ENCODE measurements around the gene TMEM128. TPM values are rescaled to one million over a fixed set of nuclear protein-coding genes. Genes with fewer than 3 reads are reported as not detected.
"Not testable (repeated sequence)": the region's sequence is repeated elsewhere in the genome, so short reads cannot be mapped to it uniquely, and the experiment has no call there.

The TMEM128 gene
- total and polyA plus RNA-seq, 4 donors = 35.4 to 50.2 (median 44.6) TPM

DNA sequence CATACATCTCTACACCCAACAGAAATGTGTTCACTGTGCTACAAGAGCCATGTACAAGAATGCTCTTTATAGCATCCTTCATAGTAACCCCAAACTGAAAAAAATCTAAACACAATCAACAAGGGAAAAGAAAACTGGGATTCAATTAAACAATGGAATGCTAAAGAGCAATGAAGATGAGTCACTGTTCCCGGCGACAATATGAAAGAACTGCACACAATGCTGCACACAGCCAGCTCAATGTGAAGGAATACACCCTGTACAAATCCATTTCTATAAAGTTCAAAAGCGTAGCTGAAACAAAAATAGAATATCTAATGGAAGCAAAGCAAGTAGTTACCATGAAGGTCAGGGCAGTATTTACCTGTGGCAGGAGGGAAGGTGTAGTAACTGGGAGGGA, 8.5 kb downstream of the TMEM128 start:
- peaks cover 33% of the 10 kb centered on the region for H3K36me3 ChIP-seq (ENCODE audit: control insufficient read depth, insufficient read depth, low read length)
- WGBS (ENCODE audit: insufficient coverage) = no CpG with 5 or more reads among the region's 3 CpGs
- not testable (repeated sequence) for H3K4me1 ChIP-seq (ENCODE audit: control insufficient read depth, insufficient read depth, low read length); H3K9me3 ChIP-seq (ENCODE audit: control insufficient read depth, insufficient read depth, low read length); H3K27ac ChIP-seq (ENCODE audit: low read depth, low read length); H3K27me3 ChIP-seq (ENCODE audit: control insufficient read depth, insufficient read depth, low read length); H3K4me3 ChIP-seq (ENCODE audit: low read depth, low read length); DNase-seq (ENCODE audit: low read depth in 4 of 6, low spot score in 6 of 6)

DNA sequence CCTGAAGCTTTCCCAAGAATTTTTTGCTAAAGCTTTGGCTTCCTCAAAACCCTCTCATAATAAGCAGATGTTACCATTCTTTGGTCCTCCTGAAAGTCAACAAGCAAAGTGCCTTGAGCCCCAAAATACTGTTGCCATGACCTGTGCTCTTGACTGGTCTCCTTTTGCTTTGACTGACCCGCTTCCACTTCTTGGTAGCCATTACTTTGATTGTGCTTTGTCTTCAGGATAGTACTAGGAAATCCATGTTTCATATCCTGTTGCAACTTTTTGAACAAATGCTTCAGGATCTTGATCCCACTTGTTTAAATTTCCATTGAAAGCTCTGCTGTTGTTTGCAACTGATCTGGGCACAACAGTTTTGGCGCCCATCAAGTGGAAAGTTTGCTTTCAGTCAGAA, 14.4 kb downstream of the TMEM128 start:
- Histone ChIP-seq H3K27ac (ENCODE audit: low read depth, low read length) (no peak overlapping the region), H3K9me3 (ENCODE audit: control insufficient read depth, insufficient read depth, low read length) (peaks cover 2% of the 10 kb centered on the region), H3K36me3 (ENCODE audit: control insufficient read depth, insufficient read depth, low read length) (peaks cover 1% of the 10 kb centered on the region), H3K4me1 (ENCODE audit: control insufficient read depth, insufficient read depth, low read length) (no peaks in the 10 kb centered on the region), H3K4me3 (ENCODE audit: low read depth, low read length) (no peak overlapping the region), H3K27me3 (ENCODE audit: control insufficient read depth, insufficient read depth, low read length) (peaks cover 8% of the 10 kb centered on the region)
- no peak for DNase-seq (ENCODE audit: low read depth in 4 of 6, low spot score in 6 of 6)
- 100% methylated on average over 2 of the region's 2 CpGs for WGBS (ENCODE audit: insufficient coverage)

DNA sequence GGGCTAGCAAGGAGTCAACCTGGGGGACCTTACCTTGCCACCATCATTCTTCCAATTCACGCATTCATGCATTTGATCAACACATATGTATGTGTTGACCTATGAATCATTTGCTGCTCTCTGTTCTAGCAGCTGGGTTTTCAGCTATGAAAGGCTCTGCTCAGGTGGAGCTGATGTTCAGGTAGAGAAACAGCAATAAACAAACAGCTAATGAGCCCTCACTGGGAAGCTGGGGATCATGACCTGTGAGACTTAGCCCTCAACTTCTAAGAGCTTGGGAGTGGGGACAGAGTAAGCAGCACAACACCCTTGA, 19.7 kb downstream of the TMEM128 start:
- Histone ChIP-seq H3K4me3 (ENCODE audit: low read depth, low read length) (no peak overlapping the region), H3K9me3 (ENCODE audit: control insufficient read depth, insufficient read depth, low read length) (no peaks in the 10 kb centered on the region), H3K36me3 (ENCODE audit: control insufficient read depth, insufficient read depth, low read length) (no peaks in the 10 kb centered on the region), H3K27me3 (ENCODE audit: control insufficient read depth, insufficient read depth, low read length) (peaks cover 48% of the 10 kb centered on the region), H3K4me1 (ENCODE audit: control insufficient read depth, insufficient read depth, low read length) (peaks cover 5% of the 10 kb centered on the region), H3K27ac (ENCODE audit: low read depth, low read length) (no peak overlapping the region)
- no CpG with 5 or more reads among the region's 1 CpG for WGBS (ENCODE audit: insufficient coverage)
- no peak for DNase-seq (ENCODE audit: low read depth in 4 of 6, low spot score in 6 of 6)

DNA sequence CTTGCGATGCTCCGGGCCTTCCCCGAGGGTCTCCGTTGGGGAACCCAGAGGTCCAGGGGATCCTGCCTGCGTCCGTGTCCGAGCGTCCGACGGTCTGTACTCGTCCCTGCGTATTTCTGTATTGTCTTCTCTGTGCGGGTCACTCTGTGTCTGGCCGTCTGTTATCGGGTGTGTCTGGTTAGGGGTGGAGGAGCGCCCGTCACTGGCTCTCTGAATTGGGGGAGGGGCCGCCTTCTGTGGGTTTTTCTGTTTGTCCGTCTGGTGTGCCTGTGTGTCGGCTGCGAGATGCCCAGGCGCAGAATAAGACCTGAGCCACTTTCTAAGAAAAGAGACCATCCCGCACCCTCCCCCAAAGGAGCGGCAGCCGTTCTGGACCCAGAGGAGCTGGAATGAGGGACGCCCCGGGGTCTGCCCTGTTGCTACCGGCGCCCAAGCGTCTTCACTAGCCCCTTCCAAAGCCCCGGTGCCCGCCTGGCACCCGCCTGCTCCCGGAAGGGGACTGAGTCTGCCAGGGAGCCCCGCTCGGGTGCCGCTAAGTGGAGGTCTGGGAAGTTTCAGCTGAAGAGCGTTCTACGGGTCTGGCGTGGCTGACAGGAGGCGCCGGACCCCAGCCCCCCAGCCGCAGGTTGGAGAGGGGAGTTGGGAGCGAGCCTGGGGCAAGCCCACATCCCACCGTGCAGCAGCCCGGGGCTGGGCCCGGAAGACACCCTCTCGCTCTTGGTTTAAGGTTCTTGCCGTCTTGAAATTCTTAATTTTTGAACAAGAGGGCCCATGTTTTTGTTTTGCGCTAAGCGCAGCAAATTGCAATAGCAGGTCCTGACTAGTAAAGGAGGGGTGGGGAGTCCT, 20.3 kb downstream of the TMEM128 start:
- peaks cover 5% of the 10 kb centered on the region for H3K4me1 ChIP-seq (ENCODE audit: control insufficient read depth, insufficient read depth, low read length)
- no peak overlapping the region for H3K27ac ChIP-seq (ENCODE audit: low read depth, low read length)
- no peaks in the 10 kb centered on the region for H3K9me3 ChIP-seq (ENCODE audit: control insufficient read depth, insufficient read depth, low read length)
- no peaks in the 10 kb centered on the region for H3K36me3 ChIP-seq (ENCODE audit: control insufficient read depth, insufficient read depth, low read length)
- WGBS (ENCODE audit: insufficient coverage) = 6% methylated on average over 38 of the region's 51 CpGs
- no peak for DNase-seq (ENCODE audit: low read depth in 4 of 6, low spot score in 6 of 6)
- H3K27me3 ChIP-seq (ENCODE audit: control insufficient read depth, insufficient read depth, low read length) = peaks cover 53% of the 10 kb centered on the region
- no peak overlapping the region for H3K4me3 ChIP-seq (ENCODE audit: low read depth, low read length)

DNA sequence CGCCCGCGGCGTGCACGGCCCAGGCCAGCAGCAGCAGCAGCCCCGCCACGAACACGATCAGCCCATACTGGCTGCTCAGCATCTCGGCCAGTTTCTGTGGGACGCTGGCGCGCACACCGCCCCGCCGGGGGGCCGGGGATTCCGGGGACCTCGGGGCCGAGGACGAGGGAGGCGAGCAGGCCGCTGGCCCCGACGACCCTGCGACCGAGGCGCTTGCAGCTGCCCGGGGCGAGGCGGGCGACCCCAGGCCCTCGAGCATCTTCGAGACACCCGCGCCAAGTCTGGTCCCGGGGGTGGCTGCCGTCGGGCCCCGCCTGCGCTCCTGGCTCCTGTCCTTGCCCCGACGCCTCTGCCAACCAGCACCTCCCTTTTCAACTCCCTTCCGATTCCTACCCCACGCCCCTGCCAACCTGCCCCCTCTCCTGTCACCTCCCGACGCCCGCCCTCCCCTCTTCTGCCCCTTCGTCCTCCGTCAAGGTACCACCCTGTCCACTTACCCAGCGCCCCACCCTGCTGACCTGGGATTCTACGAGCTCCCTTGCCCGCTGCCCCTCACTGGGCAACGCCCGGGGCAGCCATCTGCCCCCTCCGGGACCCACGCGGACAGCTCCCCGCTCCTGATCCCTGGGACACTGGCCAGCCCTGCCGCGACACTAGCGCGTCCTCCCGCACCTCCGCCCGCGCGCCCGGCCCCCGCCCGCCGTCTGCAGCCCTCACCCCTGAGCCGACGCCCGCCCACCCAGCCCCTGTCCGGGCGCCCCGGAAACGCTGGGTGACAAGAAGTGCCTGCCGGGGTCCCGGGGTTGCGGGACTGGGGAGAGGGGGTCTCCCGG, 21.2 kb downstream of the TMEM128 start, which contains the start of gene OTOP1:
TSS of gene OTOP1 (minus strand) at position 324 of the 833 bp plus-strand sequence. CDS start at position 259, 65 bp downstream.
- Histone ChIP-seq H3K36me3 (ENCODE audit: control insufficient read depth, insufficient read depth, low read length) (no peaks in the 10 kb centered on the region), H3K27ac (ENCODE audit: low read depth, low read length) (no peak within 1 kb of the TSS), H3K4me1 (ENCODE audit: control insufficient read depth, insufficient read depth, low read length) (peaks cover 5% of the 10 kb centered on the region), H3K4me3 (ENCODE audit: low read depth, low read length) (no peak within 1 kb of the TSS), H3K27me3 (ENCODE audit: control insufficient read depth, insufficient read depth, low read length) (peaks cover 58% of the 10 kb centered on the region), H3K9me3 (ENCODE audit: control insufficient read depth, insufficient read depth, low read length) (no peaks in the 10 kb centered on the region)
- no peak for DNase-seq (ENCODE audit: low read depth in 4 of 6, low spot score in 6 of 6)
- 7% methylated on average over 82 of the region's 82 CpGs for WGBS (ENCODE audit: insufficient coverage)

DNA sequence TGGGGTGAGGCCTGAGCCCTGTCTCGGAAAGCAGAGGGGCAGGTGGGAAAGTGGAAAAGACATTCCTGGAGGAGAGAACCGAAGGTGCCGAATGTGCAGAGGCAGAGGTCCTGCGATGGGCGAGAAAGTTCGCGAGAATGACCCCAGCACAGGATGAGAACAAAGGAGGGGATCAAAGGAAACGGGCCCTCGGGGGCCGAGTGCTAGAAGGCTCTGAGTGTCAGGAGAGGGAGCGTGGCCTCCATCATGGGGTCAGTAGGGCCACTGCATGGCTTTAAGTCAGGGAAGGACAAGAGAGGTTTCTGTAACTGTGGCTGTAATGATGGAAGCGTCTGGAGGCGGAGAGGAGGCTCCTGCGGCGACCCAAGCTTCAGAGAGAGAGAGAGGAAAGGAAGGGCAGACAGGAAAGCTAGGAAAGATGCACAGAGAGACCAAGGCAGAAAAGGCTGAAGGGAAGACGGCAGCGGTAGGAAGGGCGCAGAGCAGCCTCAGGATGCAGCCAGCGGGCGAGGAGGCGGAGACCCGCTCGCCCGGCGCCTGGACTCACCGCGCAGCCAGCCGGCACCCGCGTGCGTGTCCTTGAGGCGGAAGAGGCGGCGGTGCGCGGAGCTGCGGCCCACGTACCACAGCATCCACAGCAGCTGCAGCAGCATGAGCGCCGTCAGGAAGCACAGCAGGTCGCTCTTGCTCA, 22.0 kb downstream of the TMEM128 start:
- peak in 1 of 6 donors; percentile 30 for DNase-seq (ENCODE audit: low read depth in 4 of 6, low spot score in 6 of 6)
- Histone ChIP-seq H3K27ac (ENCODE audit: low read depth, low read length) (no peak overlapping the region), H3K4me3 (ENCODE audit: low read depth, low read length) (no peak overlapping the region), H3K36me3 (ENCODE audit: control insufficient read depth, insufficient read depth, low read length) (no peaks in the 10 kb centered on the region), H3K4me1 (ENCODE audit: control insufficient read depth, insufficient read depth, low read length) (peaks cover 5% of the 10 kb centered on the region), H3K9me3 (ENCODE audit: control insufficient read depth, insufficient read depth, low read length) (no peaks in the 10 kb centered on the region), H3K27me3 (ENCODE audit: control insufficient read depth, insufficient read depth, low read length) (peaks cover 59% of the 10 kb centered on the region)
- 7% methylated on average over 37 of the region's 41 CpGs for WGBS (ENCODE audit: insufficient coverage)

DNA sequence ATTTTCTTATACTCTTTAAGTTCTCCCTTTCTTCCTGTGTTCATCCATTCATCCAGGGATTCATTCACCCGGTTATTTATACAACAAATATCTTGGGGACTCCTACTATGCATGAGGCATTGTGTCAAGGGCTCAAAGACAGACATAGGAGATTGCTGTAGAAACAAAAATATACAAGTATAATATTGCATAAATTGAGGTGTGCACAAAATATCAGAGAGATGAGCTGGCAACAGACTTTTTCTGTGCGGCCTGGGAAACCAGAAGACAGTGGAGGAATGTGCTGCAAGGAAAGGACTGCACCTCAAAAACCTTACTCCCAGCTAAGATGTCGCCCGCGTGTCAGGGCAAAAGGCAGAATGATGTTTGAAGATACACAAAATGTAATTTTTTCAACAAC, 30.9 kb downstream of the TMEM128 start:
- Histone ChIP-seq H3K9me3 (ENCODE audit: control insufficient read depth, insufficient read depth, low read length) (no peaks in the 10 kb centered on the region), H3K27me3 (ENCODE audit: control insufficient read depth, insufficient read depth, low read length) (peaks cover 2% of the 10 kb centered on the region), H3K4me1 (ENCODE audit: control insufficient read depth, insufficient read depth, low read length) (no peaks in the 10 kb centered on the region), H3K27ac (ENCODE audit: low read depth, low read length) (no peak overlapping the region), H3K4me3 (ENCODE audit: low read depth, low read length) (no peak overlapping the region), H3K36me3 (ENCODE audit: control insufficient read depth, insufficient read depth, low read length) (no peaks in the 10 kb centered on the region)
- no peak for DNase-seq (ENCODE audit: low read depth in 4 of 6, low spot score in 6 of 6)
- no CpG with 5 or more reads among the region's 5 CpGs for WGBS (ENCODE audit: insufficient coverage)

DNA sequence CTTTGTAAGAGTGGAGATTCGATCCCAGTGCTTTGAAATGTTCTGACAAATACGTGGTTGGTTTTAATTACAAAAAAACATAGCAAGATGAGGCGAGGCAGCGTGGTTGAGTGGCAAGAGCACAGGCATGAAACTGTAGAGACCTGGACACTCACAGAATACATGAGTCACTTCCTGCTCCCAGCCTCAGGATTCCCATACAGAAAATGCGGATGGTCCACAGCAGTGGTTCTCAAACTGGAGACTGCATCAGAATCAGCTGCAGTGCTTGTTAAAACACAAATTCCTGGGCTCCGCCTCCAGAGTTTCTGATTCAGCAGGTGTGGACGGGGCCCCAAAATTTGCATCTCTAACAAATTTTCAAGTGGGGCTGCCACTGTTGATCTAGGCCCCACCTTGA, 31.4 kb downstream of the TMEM128 start:
- Histone ChIP-seq H3K27ac (ENCODE audit: low read depth, low read length) (no peak overlapping the region), H3K4me3 (ENCODE audit: low read depth, low read length) (no peak overlapping the region), H3K4me1 (ENCODE audit: control insufficient read depth, insufficient read depth, low read length) (no peaks in the 10 kb centered on the region), H3K36me3 (ENCODE audit: control insufficient read depth, insufficient read depth, low read length) (no peaks in the 10 kb centered on the region), H3K27me3 (ENCODE audit: control insufficient read depth, insufficient read depth, low read length) (no peaks in the 10 kb centered on the region), H3K9me3 (ENCODE audit: control insufficient read depth, insufficient read depth, low read length) (no peaks in the 10 kb centered on the region)
- DNase-seq (ENCODE audit: low read depth in 4 of 6, low spot score in 6 of 6) = no peak
- 81% methylated on average over 6 of the region's 7 CpGs for WGBS (ENCODE audit: insufficient coverage)

DNA sequence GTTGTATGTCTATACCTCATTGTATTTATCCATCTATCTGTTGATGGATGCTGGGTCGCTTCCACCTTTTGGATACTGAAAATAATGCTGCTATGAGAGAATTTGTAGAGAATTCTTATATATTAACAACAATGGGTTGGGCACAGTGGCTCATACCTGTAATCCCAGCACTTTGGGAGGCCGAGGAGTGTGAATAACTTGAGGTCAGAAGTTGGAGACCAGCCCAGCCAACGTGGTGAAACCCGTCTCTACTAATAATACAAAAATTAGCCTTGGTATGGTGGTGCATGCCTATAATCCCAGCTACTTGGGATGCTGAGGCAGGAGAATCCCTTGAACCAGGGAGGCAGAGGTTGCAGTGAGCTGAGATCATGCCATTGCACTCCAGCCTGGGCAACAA, 34.3 kb downstream of the TMEM128 start:
- not testable (repeated sequence) for H3K36me3 ChIP-seq (ENCODE audit: control insufficient read depth, insufficient read depth, low read length); H3K9me3 ChIP-seq (ENCODE audit: control insufficient read depth, insufficient read depth, low read length); H3K4me3 ChIP-seq (ENCODE audit: low read depth, low read length); H3K27ac ChIP-seq (ENCODE audit: low read depth, low read length); H3K4me1 ChIP-seq (ENCODE audit: control insufficient read depth, insufficient read depth, low read length); DNase-seq (ENCODE audit: low read depth in 4 of 6, low spot score in 6 of 6); H3K27me3 ChIP-seq (ENCODE audit: control insufficient read depth, insufficient read depth, low read length)
- no CpG with 5 or more reads among the region's 4 CpGs for WGBS (ENCODE audit: insufficient coverage)
